Muscle of leg (tissue), 11 donors: ENCODE data around the gene CFAP20. TPM values are rescaled to one million over a fixed set of nuclear protein-coding genes. Genes with fewer than 3 reads are reported as not detected.

ENCODE experiments used
- DNase-seq: peaks from one replicate; pipeline ENCODE4 v3.0.0; 2013
- H3K27ac ChIP-seq: one replicate; pipeline ENCODE4 v1.5.1; 2013; ENCODE audit warnings: mild to moderate bottlenecking, low read length, control low read depth
- H3K27me3 ChIP-seq: one replicate; pipeline ENCODE4 v1.6.1; 2013; ENCODE audit warnings: low read length; ENCODE audit not compliant: control insufficient read depth, insufficient read depth
- H3K36me3 ChIP-seq: one replicate; pipeline ENCODE4 v1.6.1; 2013; ENCODE audit warnings: low read length; ENCODE audit not compliant: control insufficient read depth, insufficient read depth
- H3K4me1 ChIP-seq: one replicate; pipeline ENCODE4 v1.6.1; 2013; ENCODE audit warnings: low read length; ENCODE audit not compliant: control insufficient read depth, insufficient read depth
- H3K4me3 ChIP-seq: one replicate; pipeline ENCODE4 v1.5.1; 2013; ENCODE audit warnings: low read length, control low read depth
- H3K9me3 ChIP-seq: replicated peaks from 2 replicates; pipeline ENCODE4 v1.6.1; 2013; ENCODE audit warnings: low read depth, low read length; ENCODE audit not compliant: control insufficient read depth
- WGBS: methylation state at CpG from one replicate; pipeline ENCODE4 v1.1.5; 2013; ENCODE audit warnings: missing lambda C conversion rate; ENCODE audit not compliant: insufficient coverage; 5-methylcytosine and 5-hydroxymethylcytosine counted together
- polyA plus RNA-seq, 8 donors: library from polyadenylated mRNA; unstranded; fragments of 120-200 nt; gene quantifications; one replicate each; pipeline versions ENCODE4 v1.2.1 to v1.2.3, GENCODE V29; 2013; ENCODE audit warnings: inconsistent platforms in 1 of 8, low replicate concordance in 1 of 8; ENCODE audit not compliant: insufficient read length in 8 of 8, insufficient read depth in 1 of 8
- total RNA-seq: library from RNA; stranded (reverse); fragments of 120-200 nt; gene quantifications from one replicate; pipeline ENCODE4 v1.2.4, GENCODE V29; 2013

CFAP20 gene
- total and polyA plus RNA-seq, 9 donors, result 47.1 to 58.8 (median 55.0) TPM

- H3K27me3 ChIP-seq, result no peaks in the 10 kb centered on the region
- WGBS, result 0% methylated on average over 1 of the region's 7 CpGs
- peaks cover 34% of the 10 kb centered on the region for H3K4me1 ChIP-seq
- peak overlapping the region; percentile 98 for H3K4me3 ChIP-seq
- no peaks in the 10 kb centered on the region for H3K36me3 ChIP-seq
- peaks cover 8% of the 10 kb centered on the region for H3K9me3 ChIP-seq
- peak; percentile 80 for DNase-seq
- H3K27ac ChIP-seq, result peak overlapping the region; percentile 100
Observed at GRCh38 chr16:58127033-58127556, 2.1 kb downstream of the CFAP20 start.

GRCh38 chr16:58126451-58126961 lies 2.7 kb downstream of the CFAP20 start:
- peaks cover 40% of the 10 kb centered on the region for H3K4me1 ChIP-seq
- peak; percentile 29 for DNase-seq
- peak overlapping the region; percentile 98 for H3K4me3 ChIP-seq
- no peaks in the 10 kb centered on the region for H3K27me3 ChIP-seq
- no peaks in the 10 kb centered on the region for H3K36me3 ChIP-seq
- H3K27ac ChIP-seq, result peak overlapping the region; percentile 100
- peaks cover 8% of the 10 kb centered on the region for H3K9me3 ChIP-seq
- no CpG with 5 or more reads among the region's 4 CpGs for WGBS

- 59% methylated on average over 3 of the region's 10 CpGs for WGBS
- H3K4me3 ChIP-seq, result no peak overlapping the region
- H3K36me3 ChIP-seq, result no peaks in the 10 kb centered on the region
- peak; percentile 37 for DNase-seq
- no peaks in the 10 kb centered on the region for H3K27me3 ChIP-seq
- peaks cover 46% of the 10 kb centered on the region for H3K4me1 ChIP-seq
- H3K27ac ChIP-seq, result peak overlapping the region; percentile 100
- peaks cover 8% of the 10 kb centered on the region for H3K9me3 ChIP-seq
Observed at GRCh38 chr16:58125781-58126335, 3.3 kb downstream of the CFAP20 start.

- Histone ChIP-seq H3K4me3 (no peak overlapping the region), H3K4me1 (peaks cover 54% of the 10 kb centered on the region), H3K9me3 (peaks cover 4% of the 10 kb centered on the region), H3K36me3 (no peaks in the 10 kb centered on the region), H3K27ac (peak overlapping the region; percentile 35), H3K27me3 (no peaks in the 10 kb centered on the region)
- WGBS, result 78% methylated on average over 2 of the region's 4 CpGs
- no peak for DNase-seq
Observed at GRCh38 chr16:58125041-58125440, 4.1 kb downstream of the CFAP20 start.

- no CpG with 5 or more reads among the region's 1 CpG for WGBS
- no peaks in the 10 kb centered on the region for H3K27me3 ChIP-seq
- no peak for DNase-seq
- peak overlapping the region; percentile 0 for H3K27ac ChIP-seq
- H3K9me3 ChIP-seq, result no peaks in the 10 kb centered on the region
- no peak overlapping the region for H3K4me3 ChIP-seq
- H3K4me1 ChIP-seq, result peaks cover 54% of the 10 kb centered on the region
- no peaks in the 10 kb centered on the region for H3K36me3 ChIP-seq
Observed at GRCh38 chr16:58124601-58124915, 4.6 kb downstream of the CFAP20 start.

GRCh38 chr16:58123896-58124600 lies 5.1 kb downstream of the CFAP20 start:
- 84% methylated on average over 2 of the region's 8 CpGs for WGBS
- Histone ChIP-seq H3K4me3 (no peak overlapping the region), H3K27me3 (no peaks in the 10 kb centered on the region), H3K4me1 (peaks cover 60% of the 10 kb centered on the region), H3K36me3 (no peaks in the 10 kb centered on the region), H3K9me3 (no peaks in the 10 kb centered on the region), H3K27ac (peak overlapping the region; percentile 47)
- no peak for DNase-seq

- H3K27ac ChIP-seq, result peak overlapping the region; percentile 79
- H3K4me3 ChIP-seq, result peak overlapping the region; percentile 8
- no peaks in the 10 kb centered on the region for H3K27me3 ChIP-seq
- H3K4me1 ChIP-seq, result peaks cover 53% of the 10 kb centered on the region
- WGBS, result no CpG with 5 or more reads among the region's 6 CpGs
- H3K9me3 ChIP-seq, result no peaks in the 10 kb centered on the region
- H3K36me3 ChIP-seq, result peaks cover 10% of the 10 kb centered on the region
- no peak for DNase-seq
Observed at GRCh38 chr16:58121132-58121531, 8.0 kb downstream of the CFAP20 start.

- Histone ChIP-seq H3K36me3 (peaks cover 17% of the 10 kb centered on the region), H3K9me3 (no peaks in the 10 kb centered on the region), H3K4me3 (no peak overlapping the region), H3K27me3 (no peaks in the 10 kb centered on the region), H3K27ac (peak overlapping the region; percentile 79), H3K4me1 (peaks cover 51% of the 10 kb centered on the region)
- no peak for DNase-seq
- WGBS, result 54% methylated on average over 2 of the region's 3 CpGs
Observed at GRCh38 chr16:58120234-58120633, 8.9 kb downstream of the CFAP20 start.

GRCh38 chr16:58119509-58119845 lies 9.7 kb downstream of the CFAP20 start:
- WGBS, result 84% methylated on average over 3 of the region's 8 CpGs
- Histone ChIP-seq H3K36me3 (peaks cover 25% of the 10 kb centered on the region), H3K27ac (peak overlapping the region; percentile 47), H3K4me1 (peaks cover 52% of the 10 kb centered on the region), H3K27me3 (no peaks in the 10 kb centered on the region), H3K9me3 (no peaks in the 10 kb centered on the region), H3K4me3 (no peak overlapping the region)
- peak; percentile 66 for DNase-seq

- no peak overlapping the region for H3K4me3 ChIP-seq
- DNase-seq, result no peak
- peak overlapping the region; percentile 47 for H3K27ac ChIP-seq
- no peaks in the 10 kb centered on the region for H3K27me3 ChIP-seq
- H3K36me3 ChIP-seq, result peaks cover 28% of the 10 kb centered on the region
- H3K9me3 ChIP-seq, result no peaks in the 10 kb centered on the region
- no CpG with 5 or more reads among the region's 5 CpGs for WGBS
- H3K4me1 ChIP-seq, result peaks cover 51% of the 10 kb centered on the region
Observed at GRCh38 chr16:58118801-58119508, 10.2 kb downstream of the CFAP20 start.
